Transverse colon (tissue), 4 donors: ENCODE measurements around the gene CLIP3. TPM values are rescaled to one million over a fixed set of nuclear protein-coding genes. Genes with fewer than 3 reads are reported as not detected.
"Not testable (repeated sequence)": the region's sequence is repeated elsewhere in the genome, so short reads cannot be mapped to it uniquely, and the experiment has no call there.

Source experiments
- DNase-seq: peaks from one replicate; pipeline ENCODE4 v3.0.0-alpha.2; 2019
- H3K27ac ChIP-seq, 4 donors: fragments of 200-600 bp; sonication (generic); 2 replicates each; pipeline ENCODE4 v1.5.1; 2016 to 2018; ENCODE audit warnings: inconsistent platforms in 4 of 4
- H3K27me3 ChIP-seq: fragments of 200-600 bp; sonication (generic); 2 replicates; pipeline ENCODE4 v1.5.1; 2017; ENCODE audit warnings: inconsistent platforms
- H3K36me3 ChIP-seq, 4 donors: fragments of 200-600 bp; sonication (generic); 2 replicates each; pipeline ENCODE4 v1.5.1; 2017 to 2019; ENCODE audit warnings: inconsistent platforms in 4 of 4
- H3K4me1 ChIP-seq, 4 donors: fragments of 200-600 bp; sonication (generic); 2 replicates each; pipeline ENCODE4 v1.5.1; 2017 to 2020; ENCODE audit warnings: inconsistent platforms in 4 of 4
- H3K4me3 ChIP-seq, 4 donors: fragments of 200-600 bp; sonication (generic); 1 replicate in 1 of 4; 2 replicates in 3 of 4; pipeline versions ENCODE4 v1.5.1 to v1.6.1; 2017 to 2019; ENCODE audit warnings: inconsistent platforms in 4 of 4
- H3K9me3 ChIP-seq, 2 donors: fragments of 200-600 bp; sonication (generic); 2 replicates each; pipeline ENCODE4 v1.5.1; 2017 to 2019; ENCODE audit warnings: inconsistent platforms in 2 of 2
- EP300 ChIP-seq: sonication (generic); formaldehyde crosslinking; IDR thresholded peaks from one replicate; pipeline ENCODE4 v1.6.1; 2017; ENCODE audit warnings: antibody characterized with exemption, low read depth
- POLR2A ChIP-seq: fragments of 450-650 bp; IDR thresholded peaks from one replicate; pipeline ENCODE4 v1.6.1; 2016; ENCODE audit warnings: antibody characterized with exemption, mild to moderate bottlenecking, moderate library complexity
- POLR2AphosphoS5 ChIP-seq, 3 donors: sonication (generic); formaldehyde crosslinking; IDR thresholded peaks; one replicate each; pipeline ENCODE4 v1.6.1; 2016; ENCODE audit warnings: antibody characterized with exemption in 3 of 3
- whole genome bisulfite sequencing, 2 donors: methylation state at CpG; one replicate each; pipeline ENCODE4 v1.1.5; 2018; ENCODE audit warnings: low coverage in 1 of 2; 5-methylcytosine and 5-hydroxymethylcytosine counted together
- in situ Hi-C, 4 donors: fragments of 200-750 bp; cut with MboI; loops; one replicate each; pipeline versions ENCODE4 v1.15.0 to v1.15.1; 2017; ENCODE audit warnings: low sequenced_read_pairs in 3 of 4, low pct_ligation_motif_present in 1 of 4, low pct_unique_long_range_greater_than_20kb in 1 of 4
- intact Hi-C: fragments of 100-400 bp; cut with DNase I; formaldehyde crosslinking; loops from one replicate; pipeline ENCODE4 v1.15.1; 2023; ENCODE audit warnings: low total_unique reads
- total RNA-seq, 4 donors: library from RNA; depleted of rRNA; stranded (reverse); fragments of >200 nt; gene quantifications; one replicate each; pipeline ENCODE4 v1.1.0, GENCODE V29; 2016
- TF ChIP-seq, protein P1 (sequence below), 5 experiments: fragments of 200-600 bp in 3 of 5; fragments of 450-650 bp in 2 of 5; sonication (generic) in 3 of 5; IDR thresholded peaks; 1 replicate in 2 of 5; 2 replicates in 3 of 5; pipeline ENCODE4 v1.5.1; 2016 to 2017; ENCODE audit warnings: antibody characterized with exemption in 5 of 5, inconsistent platforms in 3 of 5, mild to moderate bottlenecking in 2 of 5, moderate library complexity in 1 of 5

CLIP3 gene
- total RNA-seq, 4 donors from 2014 or later: 7.0 to 37.6 (median 23.5) TPM

DNA sequence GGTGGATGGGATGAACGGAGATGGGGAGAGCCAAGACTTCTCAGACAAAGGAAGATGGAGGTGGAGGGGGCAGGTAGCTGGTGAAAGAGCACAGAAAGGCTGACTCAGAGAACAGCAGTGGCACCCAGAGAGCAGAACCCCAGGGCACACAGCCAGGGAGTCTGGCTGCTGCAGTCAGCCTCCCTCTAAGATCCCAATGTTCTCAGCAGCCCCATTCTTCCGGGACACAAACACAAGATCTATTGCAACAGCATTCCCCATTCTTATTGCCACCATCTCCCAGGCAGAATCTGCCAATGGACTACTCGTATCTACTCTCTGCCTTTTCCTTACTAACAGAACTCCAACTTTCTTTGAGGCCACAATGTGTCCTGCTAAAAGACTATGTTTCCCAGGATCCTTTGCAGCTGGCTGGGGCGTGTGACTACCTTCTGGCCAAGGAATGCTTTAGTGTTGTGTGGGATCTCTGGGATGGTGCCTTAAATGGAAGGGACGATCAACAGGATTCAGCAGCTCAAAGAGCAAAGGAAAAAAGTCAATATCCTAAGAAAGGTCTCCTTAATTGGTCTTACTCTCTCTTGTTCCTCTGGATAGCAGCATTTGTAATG is 13.9 kb upstream of the CLIP3 start:
- TF ChIP-seq, protein P1, sequence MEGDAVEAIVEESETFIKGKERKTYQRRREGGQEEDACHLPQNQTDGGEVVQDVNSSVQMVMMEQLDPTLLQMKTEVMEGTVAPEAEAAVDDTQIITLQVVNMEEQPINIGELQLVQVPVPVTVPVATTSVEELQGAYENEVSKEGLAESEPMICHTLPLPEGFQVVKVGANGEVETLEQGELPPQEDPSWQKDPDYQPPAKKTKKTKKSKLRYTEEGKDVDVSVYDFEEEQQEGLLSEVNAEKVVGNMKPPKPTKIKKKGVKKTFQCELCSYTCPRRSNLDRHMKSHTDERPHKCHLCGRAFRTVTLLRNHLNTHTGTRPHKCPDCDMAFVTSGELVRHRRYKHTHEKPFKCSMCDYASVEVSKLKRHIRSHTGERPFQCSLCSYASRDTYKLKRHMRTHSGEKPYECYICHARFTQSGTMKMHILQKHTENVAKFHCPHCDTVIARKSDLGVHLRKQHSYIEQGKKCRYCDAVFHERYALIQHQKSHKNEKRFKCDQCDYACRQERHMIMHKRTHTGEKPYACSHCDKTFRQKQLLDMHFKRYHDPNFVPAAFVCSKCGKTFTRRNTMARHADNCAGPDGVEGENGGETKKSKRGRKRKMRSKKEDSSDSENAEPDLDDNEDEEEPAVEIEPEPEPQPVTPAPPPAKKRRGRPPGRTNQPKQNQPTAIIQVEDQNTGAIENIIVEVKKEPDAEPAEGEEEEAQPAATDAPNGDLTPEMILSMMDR (IDR thresholded peaks at IDR 0.05): no peak
- TF ChIP-seq POLR2A (no peak), EP300 (no peak), POLR2AphosphoS5 (IDR thresholded peaks at IDR 0.05) (no peak)
- Histone ChIP-seq H3K9me3 (no peaks in the 10 kb centered on the region), H3K27ac (peak overlapping the region; percentile 0 to 55 (median 48)), H3K4me3 (no peak overlapping the region), H3K27me3 (no peaks in the 10 kb centered on the region), H3K36me3 (no peaks in the 10 kb centered on the region), H3K4me1 (peaks cover 0 to 21% (median 6%) of the 10 kb centered on the region in 4 donors)
- DNase-seq: no peak
- intact Hi-C loops (no loop called here), in situ Hi-C loops (no loop called here)
- 83 to 86% methylated on average over 1 to 5 of the region's 5 CpGs for WGBS, 2 donors

DNA sequence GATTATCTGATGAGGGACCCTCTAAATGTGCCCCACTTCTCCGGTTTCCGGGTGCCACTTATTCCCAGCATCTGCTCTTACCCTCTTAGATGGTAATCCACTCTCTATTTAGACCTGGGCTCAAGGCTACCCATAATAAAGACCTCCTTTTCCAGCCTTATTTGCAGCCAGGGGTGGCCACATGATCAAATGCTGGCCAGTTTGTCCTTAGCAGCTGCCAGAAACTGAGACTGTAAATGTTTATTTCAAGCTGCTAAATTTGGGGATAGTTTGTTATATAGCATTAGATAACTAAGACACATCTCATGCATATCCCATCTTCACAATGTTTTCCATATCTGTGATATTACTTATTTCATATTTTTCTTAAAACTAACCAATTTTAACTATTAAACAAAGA is 11.3 kb upstream of the CLIP3 start:
- WGBS, 2 donors: 86% methylated on average over 2 of the region's 2 CpGs; no CpG with 5 or more reads in 1 of the 2 donors
- TF ChIP-seq POLR2AphosphoS5 (IDR thresholded peaks at IDR 0.05): no peak
- TF ChIP-seq, protein P1 (IDR thresholded peaks at IDR 0.05): no peak
- in situ Hi-C loops: no loop called here
- Histone ChIP-seq H3K9me3 (no peaks in the 10 kb centered on the region), H3K27ac (peak overlapping the region; percentile 25 to 73 (median 61)), H3K36me3 (no peaks in the 10 kb centered on the region), H3K4me1 (peaks cover 0 to 26% (median 6%) of the 10 kb centered on the region in 4 donors), H3K4me3 (no peak overlapping the region), H3K27me3 (no peaks in the 10 kb centered on the region)
- intact Hi-C loops: no loop called here
- no peak for DNase-seq

DNA sequence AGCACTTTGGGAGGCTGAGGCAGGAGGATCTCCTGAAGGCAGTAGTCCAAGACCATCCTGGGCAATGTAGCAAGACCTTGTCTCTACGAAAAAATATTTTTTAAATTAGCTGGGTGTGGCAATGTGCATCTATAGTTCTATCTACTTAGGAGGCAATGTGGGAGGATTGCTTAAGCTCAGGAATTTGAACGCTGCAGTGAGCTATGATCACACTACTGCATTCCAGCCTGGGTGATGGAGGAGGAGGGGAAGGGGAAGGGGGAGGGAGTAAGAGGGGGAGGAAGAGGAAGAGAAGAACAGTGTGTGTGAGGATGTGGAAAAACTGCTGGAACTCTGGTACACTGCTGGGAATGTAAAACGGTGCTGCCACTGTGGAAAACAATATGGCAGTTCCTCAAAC is 9.2 kb upstream of the CLIP3 start:
- Histone ChIP-seq H3K27ac (peak overlapping the region; percentile 39 to 73 (median 61)), H3K4me1 (peaks cover 0 to 22% (median 6%) of the 10 kb centered on the region in 4 donors), H3K36me3 (peaks cover 0 to 6% (median 0%) of the 10 kb centered on the region in 4 donors), H3K9me3 (no peaks in the 10 kb centered on the region), H3K27me3 (no peaks in the 10 kb centered on the region), H3K4me3 (no peak overlapping the region)
- in situ Hi-C loops (no loop called here), intact Hi-C loops (no loop called here)
- 38 to 42% methylated on average over 3 of the region's 3 CpGs for WGBS, 2 donors
- TF ChIP-seq EP300 (no peak), POLR2A (no peak), POLR2AphosphoS5 (IDR thresholded peaks at IDR 0.05) (no peak)
- TF ChIP-seq, protein P1 (IDR thresholded peaks at IDR 0.05): no peak
- no peak for DNase-seq

DNA sequence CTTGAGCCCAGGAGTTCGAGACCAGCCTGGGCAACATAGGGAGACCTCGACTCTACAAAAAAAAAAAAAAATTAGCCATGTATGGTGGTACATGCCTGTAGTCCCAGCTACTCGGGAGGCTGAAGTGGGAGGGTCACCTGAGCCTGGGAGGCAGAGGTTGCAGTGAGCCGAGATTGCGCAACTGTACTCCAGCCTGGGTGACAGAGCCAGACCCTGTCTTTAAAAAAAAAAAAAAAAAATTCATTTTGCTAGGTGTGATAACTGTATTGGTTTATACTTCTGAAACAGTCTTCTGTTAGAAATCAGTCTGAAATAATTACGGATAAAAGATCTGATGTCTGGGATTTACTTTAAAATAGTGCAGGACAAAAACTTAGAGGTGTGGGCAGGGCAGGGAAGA is 8.4 kb upstream of the CLIP3 start:
- H3K4me3 ChIP-seq, in situ Hi-C loops, intact Hi-C loops, DNase-seq, H3K36me3 ChIP-seq, H3K9me3 ChIP-seq, H3K27me3 ChIP-seq: not testable (repeated sequence)
- Histone ChIP-seq H3K27ac (peak overlapping the region; percentile 39 to 73 (median 52)), H3K4me1 (peaks cover 0 to 20% (median 6%) of the 10 kb centered on the region in 4 donors)
- 87 to 93% methylated on average over 5 to 6 of the region's 6 CpGs for WGBS, 2 donors

DNA sequence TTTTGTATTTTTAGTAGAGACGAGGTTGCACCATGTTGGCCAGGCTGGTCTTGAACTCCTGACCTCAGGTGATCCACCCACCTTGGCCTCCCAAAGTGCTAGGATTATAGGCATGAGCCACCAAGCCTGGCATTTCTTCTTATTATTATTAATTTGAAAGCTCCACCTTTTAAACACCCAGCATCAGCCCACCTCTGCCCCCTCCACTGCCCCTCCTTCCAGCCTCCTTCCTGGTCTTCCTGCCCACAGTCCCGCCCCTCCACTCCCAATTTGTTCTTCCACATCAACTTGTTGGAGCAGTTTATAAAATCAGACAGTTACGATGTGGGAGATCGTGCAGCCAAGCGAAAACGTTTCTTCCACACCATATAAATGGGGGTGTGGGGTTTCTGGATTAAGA is 7.8 kb upstream of the CLIP3 start:
- WGBS, 2 donors: 73 to 83% methylated on average over 5 to 6 of the region's 6 CpGs
- Histone ChIP-seq H3K27me3 (no peaks in the 10 kb centered on the region), H3K4me3 (no peak overlapping the region), H3K4me1 (peaks cover 0 to 20% (median 6%) of the 10 kb centered on the region in 4 donors), H3K27ac (peak overlapping the region in 2 of 4 donors; percentile 39 to 48), H3K9me3 (no peaks in the 10 kb centered on the region), H3K36me3 (peaks cover 0 to 6% (median 0%) of the 10 kb centered on the region in 4 donors)
- intact Hi-C loops: no loop called here
- TF ChIP-seq POLR2A: no peak
- TF ChIP-seq, protein P1 (IDR thresholded peaks at IDR 0.05): no peak
- TF ChIP-seq EP300: no peak
- no peak for TF ChIP-seq POLR2AphosphoS5 (IDR thresholded peaks at IDR 0.05)
- DNase-seq: no peak
- in situ Hi-C loops: no loop called here
